Measurements from ENCODE around the gene FGF19.

FGF19 gene

DNA sequence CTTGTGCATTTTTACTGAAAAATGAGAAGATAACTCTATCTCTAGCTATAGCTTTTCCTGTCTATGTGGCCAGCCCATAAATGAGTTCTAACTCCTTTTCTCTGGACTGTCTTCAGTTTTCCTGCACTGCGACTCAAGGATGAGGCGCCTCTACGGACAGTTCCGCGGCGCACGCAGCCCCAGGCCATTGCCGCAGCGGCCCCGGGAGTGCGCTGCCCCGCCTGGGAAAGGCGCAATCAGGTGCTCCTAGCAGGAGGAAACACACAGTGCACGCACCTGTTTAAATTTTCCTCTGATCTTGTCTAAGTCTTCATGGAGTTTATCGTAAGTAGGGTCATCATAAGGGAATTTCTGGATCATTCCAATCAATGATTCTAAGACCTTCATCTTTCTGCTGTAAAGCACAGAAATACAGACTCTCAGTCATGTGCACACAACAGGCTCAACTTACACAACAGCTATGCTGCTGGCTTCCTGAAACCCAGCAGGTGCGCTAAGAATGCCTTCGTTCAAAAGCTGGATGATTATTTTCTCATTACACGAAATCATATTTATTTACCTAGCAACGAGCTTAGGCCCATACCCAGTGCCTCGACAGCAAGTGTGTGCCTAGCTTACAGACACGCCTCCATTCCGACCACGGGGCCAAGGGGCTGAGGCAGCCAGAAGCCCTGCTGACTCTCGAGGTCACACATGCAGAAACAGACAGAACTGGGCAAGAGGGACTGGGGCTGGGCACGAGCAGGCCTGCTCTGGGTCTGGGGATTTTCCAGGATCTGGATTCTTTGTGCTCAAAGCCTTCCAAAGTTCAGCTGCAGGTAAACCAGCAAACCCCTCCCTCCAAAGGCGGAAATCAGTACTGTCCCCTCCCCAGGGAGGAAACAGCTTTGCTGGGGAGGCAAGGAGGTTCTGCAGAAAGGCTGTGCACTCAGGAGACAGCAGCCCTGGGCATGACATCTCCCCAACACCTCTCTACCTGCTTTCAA lies 35.9 kb downstream of the FGF19 start:
- no peak for DNase-seq

DNA sequence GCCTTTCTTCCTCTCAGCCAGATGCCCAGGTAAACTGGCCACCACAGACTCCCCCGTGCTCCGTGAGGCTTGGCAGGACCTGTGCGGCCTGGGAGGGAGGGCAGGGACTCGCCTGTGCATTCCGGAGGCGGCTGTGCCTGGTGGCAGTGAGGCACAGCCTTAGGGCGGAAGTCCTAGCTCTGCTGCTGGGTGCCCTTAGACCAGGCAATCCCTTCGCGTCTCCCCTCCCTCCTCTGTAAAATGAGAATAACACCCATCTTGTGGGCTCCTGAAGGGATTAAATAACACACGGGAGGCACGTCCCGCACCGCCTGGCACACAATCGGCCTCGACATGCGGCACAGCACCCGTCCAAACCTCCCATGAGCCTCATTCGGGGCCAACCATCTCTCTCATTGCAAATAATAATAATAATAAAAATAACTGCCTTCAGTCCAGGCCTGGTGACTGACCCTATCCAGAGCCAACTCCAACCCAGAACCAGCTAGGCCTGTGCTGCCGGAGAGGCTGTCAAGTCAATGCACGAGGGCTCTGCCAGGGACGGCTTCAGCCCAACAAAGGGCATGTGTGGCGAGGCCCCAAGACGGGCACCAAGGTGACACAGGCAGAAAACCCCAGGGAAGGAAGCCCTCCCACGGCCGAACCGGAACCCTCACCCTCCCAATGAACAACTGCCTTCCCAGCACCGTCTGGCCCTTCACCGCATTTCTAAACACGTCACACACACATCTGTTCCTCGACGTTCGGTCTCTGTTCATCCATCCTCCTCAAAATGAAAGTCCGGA lies 36.9 kb downstream of the FGF19 start:
- DNase-seq: no peak

DNA sequence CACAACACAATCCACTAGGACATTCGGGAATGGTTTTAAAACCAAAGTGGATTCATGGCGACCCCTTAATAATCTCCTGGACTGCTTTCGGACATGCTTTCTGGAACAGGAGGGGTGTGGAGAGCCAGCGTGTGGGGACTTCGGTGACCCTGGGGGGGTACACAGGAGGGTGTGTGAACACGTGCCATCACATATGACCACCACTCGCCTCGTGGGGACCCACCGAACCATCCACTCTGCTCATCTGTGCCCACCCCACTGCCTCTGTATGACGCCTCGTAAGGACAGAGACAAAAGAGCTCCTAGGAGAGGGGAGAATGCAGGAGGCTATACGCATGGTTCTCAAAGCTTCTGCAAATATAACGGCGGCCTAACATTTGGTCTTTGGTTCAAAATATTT lies 37.6 kb downstream of the FGF19 start:
- no peak for DNase-seq

DNA sequence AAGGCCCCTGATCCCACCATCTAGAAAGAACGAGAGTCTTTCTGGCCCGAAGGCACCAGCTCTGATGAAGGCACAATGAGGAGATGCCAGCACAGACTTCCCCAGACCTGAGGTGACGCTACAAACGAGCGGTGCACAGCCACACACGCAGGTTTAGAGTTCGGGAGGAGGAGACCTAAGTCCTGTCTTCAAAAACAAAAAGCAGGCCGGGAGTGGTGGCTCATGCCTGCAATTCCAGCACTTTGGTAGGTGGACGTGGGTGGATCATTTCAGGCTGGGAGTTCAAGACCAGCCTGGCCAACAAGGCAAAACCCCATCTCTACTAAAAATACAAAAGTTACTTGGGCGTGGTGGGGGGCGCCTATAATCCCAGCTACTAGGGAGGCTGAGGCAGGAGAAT lies 38.2 kb downstream of the FGF19 start:
- DNase-seq: no peak

DNA sequence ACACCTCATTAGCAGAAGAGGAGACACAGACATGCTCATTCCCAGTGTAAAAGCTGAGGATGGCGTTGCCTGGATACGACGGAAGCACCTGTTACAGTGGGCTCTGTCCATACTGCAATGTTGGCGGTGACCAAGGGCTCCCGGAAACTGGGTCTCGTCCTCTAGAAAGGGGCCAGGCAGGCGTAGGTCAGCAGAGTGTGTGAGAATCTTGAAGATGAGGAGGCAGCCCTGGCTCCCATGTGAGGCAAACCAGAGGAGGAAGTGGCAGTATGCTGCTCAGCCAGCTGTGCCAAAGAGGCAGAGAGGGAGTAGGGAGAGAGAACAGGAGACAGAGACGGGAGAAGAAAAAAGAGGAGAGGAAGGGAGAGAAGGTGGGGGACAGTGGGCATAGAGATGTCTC lies 38.9 kb downstream of the FGF19 start:
- DNase-seq: no peak

DNA sequence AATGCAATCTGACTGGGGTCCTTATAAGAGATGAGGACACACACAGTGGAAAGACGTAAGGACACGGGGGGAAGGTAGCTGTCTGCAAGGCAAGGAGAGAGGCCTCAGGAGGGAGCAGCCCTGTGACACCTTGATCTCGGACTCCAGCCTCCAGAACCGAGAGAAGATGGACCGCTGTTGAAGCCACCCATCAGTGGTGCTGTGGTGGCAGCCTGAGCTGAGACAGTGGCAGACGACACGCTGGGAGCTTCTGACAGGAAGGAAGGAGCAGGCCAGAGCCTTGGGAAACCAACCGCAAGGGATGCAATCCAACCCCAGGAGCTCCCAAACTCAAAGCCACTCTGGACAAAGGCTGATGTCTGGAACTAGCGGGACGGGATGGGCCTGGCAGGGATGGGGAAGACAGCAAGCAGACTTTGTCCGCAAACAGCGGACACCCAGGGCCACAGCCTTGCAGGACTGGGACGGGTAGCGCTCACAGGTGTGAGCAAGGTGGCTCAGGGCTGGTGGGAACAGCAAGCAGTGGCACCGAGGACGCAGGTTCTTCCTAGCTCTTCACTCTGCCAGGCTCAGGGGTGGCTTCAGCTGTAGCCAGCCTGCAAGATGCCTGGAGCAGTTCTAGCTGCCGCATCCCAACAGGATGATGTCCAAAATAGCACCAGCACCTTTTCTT lies 39.6 kb downstream of the FGF19 start:
- no peak for DNase-seq

DNA sequence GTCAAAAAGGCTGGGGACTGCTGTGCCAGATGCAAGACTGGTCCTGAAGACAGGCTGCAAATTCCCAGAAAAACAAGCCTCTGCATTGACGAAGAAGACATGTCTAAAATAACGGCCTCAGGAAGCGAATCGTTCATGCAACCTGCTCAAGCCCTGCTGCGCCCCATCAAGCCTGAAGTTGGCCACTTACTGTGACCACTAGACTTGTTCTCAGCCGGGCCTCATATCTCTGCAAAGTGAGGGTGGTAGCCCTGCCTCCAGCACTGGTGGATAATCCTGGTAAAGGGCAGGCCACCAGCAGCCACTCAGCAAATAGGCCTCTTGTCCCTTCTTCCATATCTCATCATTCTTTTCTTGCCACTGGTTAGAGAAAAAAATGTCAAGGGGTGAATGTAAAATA lies 40.5 kb downstream of the FGF19 start:
- DNase-seq: no peak

DNA sequence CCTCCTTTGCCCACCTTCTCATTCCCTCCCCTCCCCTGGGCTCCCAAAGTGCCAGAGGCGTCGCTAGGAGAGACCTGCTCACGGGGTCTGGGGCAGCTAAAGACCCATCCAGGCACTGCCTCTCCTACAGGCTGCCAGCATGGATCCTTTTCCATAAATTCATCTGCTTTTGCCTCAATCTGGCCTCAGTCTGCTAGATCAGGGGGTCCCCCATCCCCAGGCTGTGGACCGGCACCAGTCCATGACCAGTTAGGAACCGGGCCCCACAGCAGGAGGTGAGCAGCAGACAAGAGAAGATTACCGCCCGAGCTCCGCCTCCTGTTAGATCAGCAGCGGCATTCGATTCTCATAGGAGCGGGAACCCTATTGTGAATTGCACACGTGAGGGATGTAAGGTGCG lies 41.0 kb downstream of the FGF19 start:
- DNase-seq: no peak

DNA sequence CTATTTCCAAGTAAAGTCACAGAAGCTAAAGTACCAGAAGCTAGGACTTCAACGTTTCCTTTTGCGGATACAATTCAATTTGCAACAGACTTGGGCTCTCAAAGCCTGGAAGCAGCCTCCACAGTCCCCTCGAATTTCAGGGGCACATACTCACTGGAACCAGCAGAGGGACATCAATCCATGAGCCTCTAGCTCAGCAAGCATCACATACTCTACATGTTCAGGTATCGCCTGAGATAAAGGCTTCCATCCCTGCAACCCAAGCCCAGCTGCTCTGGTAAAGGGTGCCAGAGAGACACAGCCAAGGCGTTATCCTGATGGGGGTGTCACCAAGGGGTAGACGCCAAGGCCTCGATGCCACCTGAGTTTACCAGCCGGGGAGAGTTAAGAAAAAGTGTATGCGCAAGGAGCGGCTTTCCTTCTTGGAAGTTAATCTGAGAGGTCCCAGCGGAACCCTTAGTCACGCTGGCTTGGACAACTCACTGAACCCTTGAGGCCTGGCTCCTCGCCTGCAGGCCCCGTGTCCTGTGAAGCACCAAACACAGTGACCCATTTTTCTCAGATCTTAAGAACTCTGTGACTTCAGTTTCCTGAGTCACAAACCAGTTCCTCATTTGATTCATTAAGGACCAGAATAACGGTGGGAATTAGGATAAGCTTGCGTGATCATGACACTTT lies 41.7 kb downstream of the FGF19 start:
- DNase-seq: no peak

DNA sequence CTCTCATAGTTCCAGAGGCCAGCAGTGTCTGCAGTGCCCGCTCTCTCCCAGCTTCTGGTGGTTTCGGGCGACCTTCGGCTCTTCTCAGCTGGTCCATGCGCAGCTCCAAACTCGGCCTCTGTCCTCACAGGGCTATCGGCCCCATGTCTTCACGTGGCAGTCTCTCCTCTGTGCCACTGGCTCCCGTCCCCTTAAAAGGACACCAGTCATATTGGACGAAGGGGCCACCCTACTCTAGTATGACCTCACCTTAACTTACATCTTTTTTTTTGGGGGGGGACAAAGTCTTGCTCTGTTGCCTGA lies 42.5 kb downstream of the FGF19 start:
- DNase-seq: no peak

DNA sequence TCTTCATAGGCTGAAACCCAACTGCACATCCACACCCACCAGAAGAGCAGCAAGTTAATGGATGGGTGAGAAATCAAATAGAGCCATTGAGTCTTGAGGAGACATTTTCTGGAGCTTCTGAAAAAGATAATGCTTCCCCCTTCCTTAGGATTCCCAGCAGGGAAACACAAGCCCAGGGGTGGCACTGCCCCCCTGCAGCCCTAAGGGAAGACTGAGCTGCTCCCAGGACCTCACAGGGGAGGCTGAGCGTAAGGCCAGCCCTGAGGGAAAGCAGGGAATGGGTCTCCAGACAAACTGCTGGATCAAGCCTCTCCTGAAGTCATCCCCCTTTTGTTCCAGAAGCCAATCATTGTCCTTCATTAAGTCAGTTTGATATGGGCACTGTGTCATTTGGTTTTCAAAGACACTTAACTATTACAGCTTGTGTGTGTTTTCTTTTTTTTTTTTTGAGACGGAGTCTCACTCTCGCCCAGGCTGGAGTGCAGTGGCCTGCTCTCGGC lies 43.8 kb downstream of the FGF19 start:
- DNase-seq: no peak

DNA sequence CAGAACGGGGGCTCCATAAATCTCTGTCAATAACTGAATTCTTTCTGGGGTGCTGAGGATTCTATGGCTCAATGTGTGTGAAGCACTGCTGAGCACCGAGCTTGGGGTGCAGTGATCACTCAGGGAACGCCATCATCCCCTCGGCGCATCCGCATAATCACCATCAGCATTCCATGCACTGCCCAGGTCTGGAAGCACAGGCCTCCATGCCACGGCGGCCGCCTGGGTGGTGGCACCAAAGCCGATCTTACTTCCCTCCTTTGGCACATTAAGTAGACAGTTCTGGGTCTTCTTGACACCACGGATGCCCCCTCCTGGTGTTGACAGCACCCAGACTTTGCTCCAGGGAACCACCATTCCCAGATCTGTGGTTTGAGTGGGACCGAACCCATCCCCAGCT lies 44.2 kb downstream of the FGF19 start:
- DNase-seq: no peak

DNA sequence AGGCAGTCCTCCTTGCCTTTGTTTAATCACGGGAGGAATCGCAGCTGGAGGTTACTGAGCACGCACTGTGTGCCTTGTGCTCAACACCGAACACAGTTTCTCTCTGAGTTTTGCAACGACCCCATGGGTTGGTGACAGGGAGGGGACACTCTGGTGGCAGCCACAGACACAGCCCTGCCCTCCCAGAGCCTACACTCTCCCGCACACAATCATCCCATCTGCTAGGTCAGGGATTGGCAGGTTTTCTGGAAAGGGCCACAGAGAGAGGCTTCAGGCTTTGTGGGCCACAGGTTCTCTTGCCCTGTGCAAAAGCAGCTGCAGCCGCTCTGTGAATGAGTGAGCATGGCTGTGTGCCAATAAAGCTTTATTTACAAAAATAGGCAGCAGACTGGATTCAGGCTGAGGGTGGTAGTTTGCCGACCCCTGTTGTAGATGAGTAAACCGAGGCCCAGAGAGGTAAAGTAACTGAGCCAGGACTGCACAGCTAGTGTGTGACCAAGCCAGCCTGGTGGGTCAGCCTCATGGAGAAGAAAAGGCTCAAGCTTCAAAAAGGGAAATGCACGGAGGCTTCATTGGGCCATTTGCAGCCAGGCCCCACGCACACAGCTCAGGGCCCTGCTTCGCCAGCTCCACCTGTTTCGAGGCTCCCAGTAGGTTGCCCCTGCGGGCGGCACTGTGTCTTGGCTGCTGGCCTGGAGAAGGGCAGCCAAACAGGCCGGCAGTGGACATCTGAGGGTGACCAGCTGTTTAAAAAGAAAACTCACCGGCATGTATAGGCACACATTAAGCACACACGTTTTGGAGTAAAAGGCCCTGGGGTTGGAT lies 45.0 kb downstream of the FGF19 start:
- DNase-seq: no peak

DNA sequence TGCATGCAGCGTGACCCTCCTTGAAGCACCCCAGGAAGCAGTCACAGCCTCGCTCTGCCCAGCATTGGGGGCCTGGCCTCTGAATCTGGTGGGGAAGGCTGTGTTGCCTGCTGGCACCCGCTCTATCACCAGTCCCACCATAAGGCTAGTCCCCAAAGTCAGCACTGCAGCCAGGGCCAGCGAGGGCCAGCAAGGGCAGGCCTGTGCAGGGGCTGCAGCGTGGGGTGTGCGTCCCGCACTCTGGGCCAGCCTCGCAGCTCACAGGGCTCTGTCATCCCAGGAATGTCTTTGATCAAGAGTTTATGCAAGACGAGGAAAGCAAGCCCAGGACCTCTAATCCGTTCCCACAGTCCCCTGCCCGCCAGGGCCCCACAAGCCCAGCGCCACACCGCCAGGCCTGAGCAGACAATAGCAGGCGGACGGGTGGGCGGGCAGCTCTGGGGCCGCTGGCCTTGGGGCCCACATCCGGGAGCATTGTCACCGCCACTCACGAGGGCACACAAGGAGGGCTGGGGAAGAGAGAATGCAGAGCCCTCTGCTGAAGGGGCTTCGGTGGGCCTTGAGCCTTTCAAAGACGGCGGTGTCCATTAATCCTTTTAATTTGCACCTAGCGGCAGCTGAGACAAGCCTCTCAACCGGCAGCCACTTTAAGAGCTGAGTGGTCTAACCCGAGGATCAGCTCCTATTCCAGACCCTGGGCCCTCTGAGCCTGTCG lies 45.8 kb downstream of the FGF19 start:
- no peak for DNase-seq

DNA sequence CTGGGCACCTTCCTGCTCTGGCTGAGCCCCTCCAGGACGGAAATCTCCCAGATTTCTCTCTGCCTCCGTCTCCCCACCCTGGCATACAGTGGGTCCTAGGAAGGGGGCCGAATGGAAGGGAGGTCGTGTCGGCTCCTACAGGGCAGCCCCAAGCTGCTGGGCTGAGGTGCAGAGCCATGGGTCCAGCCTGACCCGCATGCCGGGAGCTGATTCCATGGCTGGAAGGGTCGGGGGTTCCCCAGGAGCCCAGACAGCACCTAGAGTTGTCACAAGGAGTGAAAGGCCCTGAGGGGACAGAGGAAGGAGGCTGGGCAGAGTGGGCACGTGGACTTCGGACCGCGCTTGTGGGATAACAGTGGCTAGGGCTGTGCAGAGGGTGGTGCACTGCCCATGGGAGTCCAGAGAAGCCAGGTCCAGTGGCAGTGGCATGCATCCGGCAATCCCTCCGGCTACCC lies 46.3 kb downstream of the FGF19 start:
- DNase-seq: no peak

DNA sequence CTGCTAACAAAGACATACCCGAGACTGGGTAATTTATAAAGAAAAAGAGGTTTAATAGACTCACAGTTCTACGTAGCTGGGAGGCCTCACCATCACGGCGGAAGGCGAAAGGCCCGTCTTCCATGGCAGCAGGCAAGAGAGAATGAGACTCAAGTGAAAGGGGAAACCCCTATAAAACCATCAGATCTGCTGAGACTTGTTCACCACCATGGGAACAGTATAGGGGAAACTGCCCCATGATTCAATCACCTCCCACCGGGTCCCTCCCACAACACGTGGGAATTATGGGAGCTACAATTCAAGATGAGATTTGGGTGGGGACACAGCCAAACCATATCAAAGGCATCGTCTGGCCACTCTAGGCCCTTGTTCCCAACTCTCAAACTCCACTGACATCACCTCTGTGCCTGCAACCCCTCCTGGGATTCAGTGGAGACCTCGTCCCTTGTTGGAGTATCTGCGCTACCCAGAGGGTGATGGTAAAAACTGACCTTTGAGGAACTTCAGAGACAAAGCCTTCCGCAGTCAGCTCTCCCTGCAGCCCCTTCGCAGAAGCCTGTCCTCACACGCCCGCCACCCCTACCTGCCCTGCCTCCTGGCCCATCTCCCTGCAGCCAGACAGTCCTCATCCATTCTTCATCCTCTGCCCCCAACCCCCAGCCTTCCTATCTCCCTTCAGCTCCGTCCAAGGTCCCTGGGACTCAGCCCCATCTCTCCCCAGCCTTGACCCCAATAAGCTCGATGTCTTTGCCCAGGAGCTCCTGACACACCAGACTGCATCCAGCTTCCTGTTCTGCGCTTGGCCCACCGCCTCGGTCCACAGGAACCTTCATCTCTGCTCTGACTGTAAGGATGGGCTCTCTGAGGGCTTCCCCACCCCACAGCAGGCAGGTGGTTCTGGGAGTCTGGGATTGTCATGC lies 47.0 kb downstream of the FGF19 start:
- DNase-seq: no peak

DNA sequence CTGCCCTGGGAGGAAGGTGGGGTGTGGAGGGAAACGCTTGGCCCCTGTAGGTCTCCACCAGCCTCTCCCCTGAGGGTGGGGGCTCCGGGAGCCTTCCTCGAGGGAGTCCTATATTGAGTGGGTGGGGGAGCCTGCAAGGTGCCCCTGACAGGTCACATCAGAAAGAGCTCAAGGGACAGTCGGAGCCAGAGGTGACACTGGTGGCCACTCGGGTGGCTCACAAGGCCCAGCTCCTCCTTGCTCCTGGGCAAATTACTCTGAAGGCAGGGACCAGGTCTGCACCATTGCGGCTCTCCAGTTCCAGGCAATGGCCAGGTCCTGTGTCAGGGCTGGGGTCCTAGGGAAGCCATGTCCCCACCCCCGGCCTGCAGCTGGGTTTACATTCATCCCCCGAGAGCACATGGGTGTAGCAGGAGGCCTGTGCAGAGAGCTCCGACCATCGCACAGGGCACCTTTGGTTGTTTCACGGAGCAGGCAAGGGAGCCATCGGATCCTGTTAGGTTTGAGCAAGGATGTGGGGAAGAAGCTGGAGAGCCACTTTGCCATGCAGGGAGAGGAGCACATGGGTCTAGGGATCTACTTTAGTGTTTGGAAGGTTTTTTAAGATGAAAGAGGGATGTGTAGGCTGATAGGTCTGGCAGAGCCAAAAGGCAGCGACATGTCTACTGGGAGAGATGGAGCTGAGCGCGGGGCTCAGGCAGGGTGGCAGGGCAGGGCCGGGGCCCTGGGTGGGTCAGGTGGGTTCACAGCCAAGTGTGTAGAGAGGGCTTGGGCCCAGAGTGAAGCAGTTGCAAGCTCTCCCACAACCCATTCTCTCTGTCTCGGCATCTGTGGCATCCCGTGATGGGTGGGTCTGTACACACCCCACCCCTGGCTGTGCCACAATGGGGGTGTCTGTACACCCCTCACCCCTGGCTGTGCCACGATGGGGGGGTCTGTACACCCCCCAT lies 48.1 kb downstream of the FGF19 start:
- no peak for DNase-seq

DNA sequence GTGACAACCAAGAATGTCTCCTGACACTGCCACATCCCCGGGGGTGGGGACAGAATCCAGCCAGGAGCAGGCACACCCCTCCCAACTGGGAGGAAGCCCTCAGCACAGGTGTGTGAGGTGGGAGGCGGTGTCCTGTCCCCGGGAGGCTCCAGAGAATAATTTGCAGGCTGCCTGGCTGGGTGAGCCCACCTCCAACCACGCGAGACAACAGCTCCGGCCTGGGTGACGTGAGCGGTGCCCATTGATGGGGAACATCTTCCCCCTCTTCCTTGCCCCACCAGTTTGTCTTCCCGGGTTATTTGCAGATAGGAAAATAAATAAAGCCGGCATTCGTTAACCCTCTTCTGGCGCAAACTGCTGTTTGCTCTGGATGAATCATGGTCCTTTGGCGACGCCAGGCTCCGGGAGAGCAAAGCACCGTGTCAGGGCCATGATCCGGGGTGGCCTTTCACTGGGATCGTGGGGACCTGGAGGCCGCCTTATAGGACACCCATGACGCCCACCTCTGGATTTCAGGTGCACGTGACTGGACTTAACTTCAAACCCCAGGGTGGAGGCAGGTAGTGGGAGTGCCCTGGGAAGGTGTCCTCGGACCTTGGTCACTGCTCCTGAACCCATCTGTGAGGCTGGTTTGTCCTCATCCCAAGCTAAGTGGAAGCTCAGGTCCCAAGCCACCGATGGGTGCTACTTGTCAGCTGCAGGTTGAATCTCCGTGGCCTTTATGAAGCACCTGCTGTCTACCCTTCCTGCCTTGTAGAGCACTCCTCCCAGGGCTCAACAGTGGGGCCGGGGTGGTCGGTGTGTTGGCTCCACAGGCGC lies 49.0 kb downstream of the FGF19 start:
- DNase-seq: no peak

Measured in stimulated activated CD4-positive, alpha-beta T cell treated with anti-CD3 and anti-CD28 coated beads, Interleukin-15, amount 100 ng/mL, for 24 hours (primary cell).